ENCODE measurements around the gene DIPK1B. TPM values are rescaled to one million over a fixed set of nuclear protein-coding genes. Genes with fewer than 3 reads are reported as not detected.

DIPK1B gene
- total RNA-seq, 4 donors from 2014 or later: 3.2 to 26.3 (median 21.0) TPM

- TF ChIP-seq POLR2A (IDR thresholded peaks at IDR 0.05): no peak
- no peak for TF ChIP-seq CTCF (IDR thresholded peaks at IDR 0.05)
- no peaks in the 10 kb centered on the region for H3K9me3 ChIP-seq
- H3K36me3 ChIP-seq: no peaks in the 10 kb centered on the region
- peaks cover 0 to 13% of the 10 kb centered on the region in 2 donors for H3K4me1 ChIP-seq
- H3K4me3 ChIP-seq: no peak overlapping the region
- intact Hi-C loops (cut with DNase I; ENCODE audit: low total_unique reads): no loop called here
- no peak overlapping the region for H3K27ac ChIP-seq
- DNase-seq: no peak
- H3K27me3 ChIP-seq: no peaks in the 10 kb centered on the region
These were observed 13.2 kb downstream of the DIPK1B start for GRCh38 chr9:136725612-136726011.

- TF ChIP-seq POLR2A (IDR thresholded peaks at IDR 0.05) (no peak), CTCF (IDR thresholded peaks at IDR 0.05) (no peak)
- intact Hi-C loops (cut with DNase I; ENCODE audit: low total_unique reads): no loop called here
- DNase-seq: no peak
- Histone ChIP-seq H3K9me3 (no peaks in the 10 kb centered on the region), H3K27me3 (no peaks in the 10 kb centered on the region), H3K36me3 (no peaks in the 10 kb centered on the region), H3K4me1 (peaks cover 0 to 13% of the 10 kb centered on the region in 2 donors), H3K27ac (peak overlapping the region in 1 of 2 donors; percentile 10), H3K4me3 (no peak overlapping the region)
These were observed 13.7 kb downstream of the DIPK1B start for GRCh38 chr9:136726118-136726517.

GRCh38 chr9:136726631-136727191, 14.3 kb downstream of the DIPK1B start:
- TF ChIP-seq CTCF (IDR thresholded peaks at IDR 0.05) (no peak), POLR2A (IDR thresholded peaks at IDR 0.05) (no peak)
- intact Hi-C loops (cut with DNase I; ENCODE audit: low total_unique reads): no loop called here
- Histone ChIP-seq H3K4me1 (peaks cover 0 to 13% of the 10 kb centered on the region in 2 donors), H3K27ac (peak overlapping the region in 1 of 2 donors; percentile 40), H3K9me3 (no peaks in the 10 kb centered on the region), H3K27me3 (no peaks in the 10 kb centered on the region), H3K4me3 (peak overlapping the region; percentile 53 to 57), H3K36me3 (no peaks in the 10 kb centered on the region)
- DNase-seq: no peak

GRCh38 chr9:136728080-136728547, 15.7 kb downstream of the DIPK1B start:
- Histone ChIP-seq H3K36me3 (no peaks in the 10 kb centered on the region), H3K4me3 (peak overlapping the region; percentile 53 to 57), H3K27me3 (no peaks in the 10 kb centered on the region), H3K4me1 (peaks cover 0 to 13% of the 10 kb centered on the region in 2 donors), H3K27ac (peak overlapping the region; percentile 41 to 51), H3K9me3 (no peaks in the 10 kb centered on the region)
- DNase-seq: peak; percentile 86 to 90
- TF ChIP-seq CTCF (IDR thresholded peaks at IDR 0.05): peak; percentile 84 to 98 (median 97)
- peak; percentile 89 to 98 for TF ChIP-seq POLR2A (IDR thresholded peaks at IDR 0.05)
- intact Hi-C loops (cut with DNase I; ENCODE audit: low total_unique reads): no loop called here

- Histone ChIP-seq H3K9me3 (no peaks in the 10 kb centered on the region), H3K27me3 (no peaks in the 10 kb centered on the region), H3K36me3 (no peaks in the 10 kb centered on the region), H3K4me1 (peaks cover 0 to 13% of the 10 kb centered on the region in 2 donors), H3K4me3 (peak overlapping the region; percentile 53 to 57), H3K27ac (peak overlapping the region; percentile 41 to 48)
- DNase-seq: no peak
- TF ChIP-seq CTCF (IDR thresholded peaks at IDR 0.05) (no peak), POLR2A (IDR thresholded peaks at IDR 0.05) (no peak)
- intact Hi-C loops (cut with DNase I; ENCODE audit: low total_unique reads): no loop called here
These were observed 16.3 kb downstream of the DIPK1B start for GRCh38 chr9:136728548-136729123.
